Measurements from ENCODE around the gene LY6G6F.
A peak's percentile ranks its signal among the peaks of the same experiment; 100 is the strongest.

The LY6G6F gene

GRCh38 chr6:31725502-31726350, 19.1 kb downstream of the LY6G6F start:
- DNase-seq: no peak

GRCh38 chr6:31727034-31727716, 20.5 kb downstream of the LY6G6F start:
- DNase-seq: no peak

GRCh38 chr6:31727717-31728671, 21.3 kb downstream of the LY6G6F start:
- DNase-seq: no peak

- no peak for DNase-seq
Observed at GRCh38 chr6:31728767-31729514, 22.3 kb downstream of the LY6G6F start, which contains the start of gene DDAH2. Gene DDAH2 (minus strand): TSS chr6:31729299. CDS start chr6:31729161, 138 bp downstream.

- peak; percentile 25 to 68 for DNase-seq
Observed at GRCh38 chr6:31729515-31729978, 22.9 kb downstream of the LY6G6F start.

GRCh38 chr6:31729979-31730630, 23.4 kb downstream of the LY6G6F start:
- peak; percentile 75 to 80 for DNase-seq

GRCh38 chr6:31730631-31731086, 24.0 kb downstream of the LY6G6F start:
- no peak for DNase-seq

- DNase-seq: no peak
Observed at GRCh38 chr6:31732029-31732428, 25.4 kb downstream of the LY6G6F start.

GRCh38 chr6:31733734-31734133, 27.1 kb downstream of the LY6G6F start:
- no peak for DNase-seq

GRCh38 chr6:31734247-31734820, 27.7 kb downstream of the LY6G6F start:
- no peak for DNase-seq

GRCh38 chr6:31734821-31735406, 28.2 kb downstream of the LY6G6F start:
- DNase-seq: no peak

- DNase-seq: peak; percentile 53 to 78
Observed at GRCh38 chr6:31736021-31736767, 29.5 kb downstream of the LY6G6F start, which contains the start of gene CLIC1. Gene CLIC1 (minus strand): TSS chr6:31736530. CDS start chr6:31736300, 230 bp downstream.

GRCh38 chr6:31736768-31737314, 30.2 kb downstream of the LY6G6F start:
- DNase-seq: no peak

- DNase-seq: no peak
Observed at GRCh38 chr6:31737315-31737990, 30.8 kb downstream of the LY6G6F start.

- DNase-seq: no peak
Observed at GRCh38 chr6:31737991-31738979, 31.6 kb downstream of the LY6G6F start.

- peak; percentile 98 to 99 for DNase-seq
Observed at GRCh38 chr6:31739639-31740396, 33.2 kb downstream of the LY6G6F start, which contains the start of gene MSH5. Gene MSH5 (plus strand): TSS chr6:31740005. CDS start chr6:31740467, 462 bp downstream.
